ENCODE results near the gene COA8. TPM values are rescaled to one million over a fixed set of nuclear protein-coding genes. Genes with fewer than 3 reads are reported as not detected.

Gene COA8
- total and polyA plus RNA-seq, 10 of the 15 experiments (the other 5 are each of a cell fraction or from before 2014, with no cell fraction given) = 6.1 to 69.5 (median 25.8) TPM

- 95% methylated on average over 11 of the region's 11 CpGs for WGBS (ENCODE audit: insufficient coverage, insufficient replicate concordance, low lambda C conversion rate, missing lambda C conversion rate)
- Histone ChIP-seq H2AFZ (ENCODE audit: control insufficient read depth, low read depth, low read length) (no peak overlapping the region), H3K9ac (ENCODE audit: control insufficient read depth, insufficient read depth, low read length) (no peak overlapping the region), H3K36me3 (ENCODE audit: control insufficient read depth in 2 of 2, insufficient read depth in 2 of 2, low read length in 1 of 2) (peaks cover 1 to 6% of the 10 kb centered on the region in 2 experiments; a peak in 3 of 4 replicates), H3K4me1 (ENCODE audit: control insufficient read depth, insufficient read depth, low read length) (no peaks in the 10 kb centered on the region), H3K4me2 (ENCODE audit: control insufficient read depth, insufficient read depth) (no peak overlapping the region), H3K4me3 (no peak overlapping the region), H3K27me3 (replicated peaks in 1 of 2; ENCODE audit: control insufficient read depth in 2 of 2, insufficient read depth in 2 of 2, low read length in 1 of 2) (no peaks in the 10 kb centered on the region), H3K27ac (ENCODE audit: control insufficient read depth, insufficient read depth) (no peak overlapping the region), H4K20me1 (ENCODE audit: control insufficient read depth, insufficient read depth) (no peaks in the 10 kb centered on the region), H3K79me2 (ENCODE audit: control insufficient read depth, insufficient read depth, low read length) (no peaks in the 10 kb centered on the region), H3K9me3 (replicated peaks; ENCODE audit: control insufficient read depth, insufficient read depth, low read length) (no peaks in the 10 kb centered on the region)
- ChIA-PET RAD21 (ENCODE audit: unreplicated experiment) (no interaction called here), CTCF (no interaction called here), SMC1A (ENCODE audit: uncharacterized antibody, unreplicated experiment) (no interaction called here), POLR2A (interaction anchor here (0.6 kb wide), 1 partner anchor 8 kb away, joined by 3 read pairs; no protein-coding TSS in a partner anchor)
- intact Hi-C loops (cut with micrococcal nuclease; ENCODE audit: unreplicated experiment) (no loop called here), in situ Hi-C loops (cut with MboI) (no loop called here)
- no TSS peak for BruUV-seq (replicated peaks)
- DNase-seq (ENCODE audit: low read depth, low spot score) = no peak
- no peak for TF ChIP-seq FOXK2 (IDR thresholded peaks at IDR 0.05)
- no peak for TF ChIP-seq ELK1 (IDR thresholded peaks at IDR 0.05; ENCODE audit: low read depth, low read length)
- TF ChIP-seq NFYA (IDR thresholded peaks at IDR 0.05; ENCODE audit: borderline replicate concordance, low read depth, low read length) = no peak
- TF ChIP-seq SREBF2 (IDR thresholded peaks at IDR 0.05; ENCODE audit: low read length) = no peak
- TF ChIP-seq MTA2 (IDR thresholded peaks at IDR 0.05; ENCODE audit: low read depth) = no peak
- no peak for TF ChIP-seq SPI1 (IDR thresholded peaks at IDR 0.05; ENCODE audit: borderline replicate concordance, insufficient read depth, low read depth, low read length)
- TF ChIP-seq REST (IDR thresholded peaks at IDR 0.05; ENCODE audit: low read depth, low read length) = no peak
- no peak for TF ChIP-seq CEBPZ (IDR thresholded peaks at IDR 0.05; ENCODE audit: low read depth, low read length)
- no peak for TF ChIP-seq KDM1A (IDR thresholded peaks at IDR 0.05; ENCODE audit: borderline replicate concordance)
- no peak for TF ChIP-seq MXI1 (IDR thresholded peaks at IDR 0.05; ENCODE audit: low read depth, low read length)
- no peak for TF ChIP-seq CBX3 (IDR thresholded peaks at IDR 0.05; ENCODE audit: borderline replicate concordance, low read depth)
- no peak for TF ChIP-seq PBX3 (IDR thresholded peaks at IDR 0.05; ENCODE audit: insufficient replicate concordance, low read depth, low read length)
- TF ChIP-seq SRF (IDR thresholded peaks at IDR 0.05; ENCODE audit: low read depth in 2 of 2, low read length in 2 of 2) = no peak
- no peak for TF ChIP-seq BACH1 (IDR thresholded peaks at IDR 0.05; ENCODE audit: borderline replicate concordance)
- ATAC-seq = no peak
- no peak for FAIRE-seq
Measured at GRCh38 chr14:103584326-103584915, 21.7 kb downstream of the COA8 start.
